ENCODE results near the gene NTN1. TPM values are rescaled to one million over a fixed set of nuclear protein-coding genes. Genes with fewer than 3 reads are reported as not detected.

NTN1 gene
- total RNA-seq, 1 donor from 2014 or later = 0.45 TPM

GRCh38 chr17:9242497-9242881 is 221.2 kb downstream of the NTN1 start:
- Histone ChIP-seq H2AFZ (replicated peaks) (no peak overlapping the region), H4K20me1 (ENCODE audit: low read depth) (peaks cover 54% of the 10 kb centered on the region), H3K27me3 (peaks cover 45% of the 10 kb centered on the region), H3K4me2 (no peak overlapping the region), H3K9ac (no peak overlapping the region), H3K36me3 (no peaks in the 10 kb centered on the region), H3F3A (ENCODE audit: low read depth) (peaks cover 4% of the 10 kb centered on the region), H3K79me2 (ENCODE audit: low read depth) (no peaks in the 10 kb centered on the region), H3K4me1 (peaks cover 8% of the 10 kb centered on the region), H3K27ac (no peak overlapping the region), H3K9me3 (ENCODE audit: low read depth) (no peaks in the 10 kb centered on the region), H3K4me3 (no peak overlapping the region)
- H3K9me3 Mint-ChIP-seq = no peaks in the 10 kb centered on the region
- TF ChIP-seq EZH2 (IDR thresholded peaks at IDR 0.05) (no peak), CTCF (IDR thresholded peaks at IDR 0.05) (no peak), EZH2phosphoT487 (IDR thresholded peaks at IDR 0.05) (no peak)
- H3K4me1 Mint-ChIP-seq = peaks cover 38% of the 10 kb centered on the region
- peaks cover 11% of the 10 kb centered on the region for H3K27me3 Mint-ChIP-seq (ENCODE audit: insufficient read depth, low read depth)
- H3K4me3 Mint-ChIP-seq = no peak overlapping the region
- no peaks in the 10 kb centered on the region for H3K36me3 Mint-ChIP-seq
- DNase-seq (ENCODE audit: low spot score) = no peak
- no peak overlapping the region for H3K27ac Mint-ChIP-seq

GRCh38 chr17:9242983-9243382 is 221.7 kb downstream of the NTN1 start:
- DNase-seq (ENCODE audit: low spot score) = no peak
- no peak overlapping the region for H3K4me3 ChIP-seq
- H3K4me2 ChIP-seq = no peak overlapping the region
- Mint-ChIP-seq H3K27ac (no peak overlapping the region), H3K4me1 (peaks cover 38% of the 10 kb centered on the region), H3K9me3 (no peaks in the 10 kb centered on the region), H3K36me3 (no peaks in the 10 kb centered on the region), H3K4me3 (no peak overlapping the region), H3K27me3 (ENCODE audit: insufficient read depth, low read depth) (peaks cover 13% of the 10 kb centered on the region)
- no peak overlapping the region for H2AFZ ChIP-seq (replicated peaks)
- peaks cover 41% of the 10 kb centered on the region for H3K27me3 ChIP-seq
- H3K4me1 ChIP-seq = peaks cover 6% of the 10 kb centered on the region
- no peaks in the 10 kb centered on the region for H3K9me3 ChIP-seq (ENCODE audit: low read depth)
- TF ChIP-seq CTCF (IDR thresholded peaks at IDR 0.05) = no peak
- TF ChIP-seq EZH2phosphoT487 (IDR thresholded peaks at IDR 0.05) = no peak
- no peak for TF ChIP-seq EZH2 (IDR thresholded peaks at IDR 0.05)
- no peak overlapping the region for H3K27ac ChIP-seq
- peaks cover 50% of the 10 kb centered on the region for H4K20me1 ChIP-seq (ENCODE audit: low read depth)
- no peaks in the 10 kb centered on the region for H3K79me2 ChIP-seq (ENCODE audit: low read depth)
- H3K9ac ChIP-seq = no peak overlapping the region
- peaks cover 4% of the 10 kb centered on the region for H3F3A ChIP-seq (ENCODE audit: low read depth)
- no peaks in the 10 kb centered on the region for H3K36me3 ChIP-seq

- Histone ChIP-seq H3K9me3 (ENCODE audit: low read depth) (no peaks in the 10 kb centered on the region), H3K4me1 (peaks cover 4% of the 10 kb centered on the region), H3K79me2 (ENCODE audit: low read depth) (no peaks in the 10 kb centered on the region), H2AFZ (replicated peaks) (no peak overlapping the region), H3K36me3 (no peaks in the 10 kb centered on the region), H3K4me3 (no peak overlapping the region), H3K9ac (no peak overlapping the region), H3K27ac (no peak overlapping the region), H4K20me1 (ENCODE audit: low read depth) (peaks cover 39% of the 10 kb centered on the region), H3F3A (ENCODE audit: low read depth) (peaks cover under 1% of the 10 kb centered on the region), H3K27me3 (peaks cover 27% of the 10 kb centered on the region), H3K4me2 (no peak overlapping the region)
- Mint-ChIP-seq H3K4me1 (peaks cover 33% of the 10 kb centered on the region), H3K27ac (no peak overlapping the region), H3K36me3 (no peaks in the 10 kb centered on the region), H3K27me3 (ENCODE audit: insufficient read depth, low read depth) (peaks cover 9% of the 10 kb centered on the region), H3K9me3 (no peaks in the 10 kb centered on the region), H3K4me3 (no peak overlapping the region)
- TF ChIP-seq EZH2phosphoT487 (IDR thresholded peaks at IDR 0.05) (no peak), EZH2 (IDR thresholded peaks at IDR 0.05) (no peak), CTCF (IDR thresholded peaks at IDR 0.05) (no peak)
- no peak for DNase-seq (ENCODE audit: low spot score)
These were observed 223.0 kb downstream of the NTN1 start for GRCh38 chr17:9244066-9245052.
